Esophagus (tissue), 2 donors: Measurements from ENCODE around the gene JARID2. TPM values are rescaled to one million over a fixed set of nuclear protein-coding genes. Genes with fewer than 3 reads are reported as not detected.

Source experiments
- H3K27ac ChIP-seq, 2 donors: one replicate each; pipeline ENCODE4 v1.5.1; 2013; ENCODE audit warnings: low read depth in 2 of 2, mild to moderate bottlenecking in 2 of 2, inconsistent platforms in 1 of 2, low read length in 1 of 2, moderate library complexity in 1 of 2
- H3K27me3 ChIP-seq, 2 donors: one replicate each; pipeline ENCODE4 v1.6.1; 2013; ENCODE audit warnings: low read length in 2 of 2, control low read depth in 1 of 2, mild to moderate bottlenecking in 1 of 2; ENCODE audit not compliant: insufficient read depth in 2 of 2, control insufficient read depth in 1 of 2
- H3K36me3 ChIP-seq, 2 donors: one replicate each; pipeline ENCODE4 v1.6.1; 2013; ENCODE audit warnings: low read length in 1 of 2; ENCODE audit not compliant: control insufficient read depth in 2 of 2, insufficient read depth in 2 of 2
- H3K4me1 ChIP-seq, 2 donors: one replicate each; pipeline ENCODE4 v1.6.1; 2013; ENCODE audit warnings: low read length in 1 of 2; ENCODE audit not compliant: control insufficient read depth in 2 of 2, insufficient read depth in 2 of 2
- H3K4me3 ChIP-seq, 2 donors: one replicate each; pipeline ENCODE4 v1.5.1; 2013; ENCODE audit warnings: low read length in 2 of 2, mild to moderate bottlenecking in 2 of 2, low read depth in 1 of 2, moderate library complexity in 1 of 2
- H3K9me3 ChIP-seq, 2 donors: one replicate each; pipeline ENCODE4 v1.6.1; 2013; ENCODE audit warnings: mild to moderate bottlenecking in 2 of 2, low read depth in 1 of 2, low read length in 1 of 2, moderate library complexity in 1 of 2; ENCODE audit not compliant: control insufficient read depth in 2 of 2, insufficient read depth in 1 of 2
- WGBS, 2 donors: extraction: QIAGEN DNeasy Blood & Tissue Kit; methylation state at CpG; one replicate each; pipeline ENCODE4 v1.1.7; 2013; 5-methylcytosine and 5-hydroxymethylcytosine counted together
- polyA plus RNA-seq, 2 donors: library from polyadenylated mRNA; stranded (reverse); fragments of 200-250 nt; gene quantifications; one replicate each; pipeline ENCODE4 v1.2.3, GENCODE V29; 2013
- donor health status: healthy with polysubstance abuse.
- donor health status: Bipolar disorder and iron deficiency.

JARID2 gene
- polyA plus RNA-seq, 2 donors = 7.9 to 8.3 TPM

DNA sequence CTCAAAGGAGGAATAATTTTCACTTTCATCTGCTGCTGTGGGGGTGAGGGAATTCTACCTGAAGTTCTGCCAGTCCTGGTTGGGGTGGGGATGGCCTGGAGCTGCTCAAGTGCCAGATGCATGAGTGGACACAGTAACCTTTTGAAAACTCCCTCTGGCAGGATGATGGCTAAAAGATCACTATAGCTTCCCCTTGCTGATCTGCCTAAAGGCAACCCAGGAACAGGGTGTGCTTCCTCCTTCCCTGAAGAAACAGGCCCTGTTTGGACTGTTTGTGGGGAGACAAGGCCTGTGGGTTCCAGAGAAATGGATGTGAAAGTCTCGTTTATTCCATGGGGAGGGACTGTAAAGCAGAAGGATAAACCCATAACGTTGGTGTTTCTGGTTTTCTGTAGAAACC, 240.1 kb downstream of the JARID2 start:
- no peaks in the 10 kb centered on the region for H3K27me3 ChIP-seq

GRCh38 chr6:15487262-15487661, 241.4 kb downstream of the JARID2 start:
- no peaks in the 10 kb centered on the region for H3K9me3 ChIP-seq
- H3K27me3 ChIP-seq = no peaks in the 10 kb centered on the region
- no peak overlapping the region for H3K4me3 ChIP-seq
- WGBS, 2 donors = 93 to 97% methylated on average over 13 of the region's 13 CpGs
- H3K36me3 ChIP-seq = peaks cover 7 to 28% of the 10 kb centered on the region in 2 donors
- no peaks in the 10 kb centered on the region for H3K4me1 ChIP-seq
- H3K27ac ChIP-seq = no peak overlapping the region

More for the DNA sequence above, 240.1 kb downstream of the JARID2 start:
- no peak overlapping the region for H3K4me3 ChIP-seq
- H3K36me3 ChIP-seq = peaks cover 7 to 25% of the 10 kb centered on the region in 2 donors
- H3K9me3 ChIP-seq = no peaks in the 10 kb centered on the region
- H3K27ac ChIP-seq = no peak overlapping the region
- H3K4me1 ChIP-seq = no peaks in the 10 kb centered on the region
- 50 to 64% methylated on average over 2 of the region's 2 CpGs for WGBS, 2 donors

- H3K27ac ChIP-seq = no peak overlapping the region
- WGBS, 2 donors = 84 to 89% methylated on average over 14 of the region's 14 CpGs
- H3K27me3 ChIP-seq = no peaks in the 10 kb centered on the region
- H3K4me1 ChIP-seq = no peaks in the 10 kb centered on the region
- H3K9me3 ChIP-seq = no peaks in the 10 kb centered on the region
- H3K36me3 ChIP-seq = peaks cover 7 to 28% of the 10 kb centered on the region in 2 donors
- no peak overlapping the region for H3K4me3 ChIP-seq
Measured at GRCh38 chr6:15489261-15489962, 243.5 kb downstream of the JARID2 start.

DNA sequence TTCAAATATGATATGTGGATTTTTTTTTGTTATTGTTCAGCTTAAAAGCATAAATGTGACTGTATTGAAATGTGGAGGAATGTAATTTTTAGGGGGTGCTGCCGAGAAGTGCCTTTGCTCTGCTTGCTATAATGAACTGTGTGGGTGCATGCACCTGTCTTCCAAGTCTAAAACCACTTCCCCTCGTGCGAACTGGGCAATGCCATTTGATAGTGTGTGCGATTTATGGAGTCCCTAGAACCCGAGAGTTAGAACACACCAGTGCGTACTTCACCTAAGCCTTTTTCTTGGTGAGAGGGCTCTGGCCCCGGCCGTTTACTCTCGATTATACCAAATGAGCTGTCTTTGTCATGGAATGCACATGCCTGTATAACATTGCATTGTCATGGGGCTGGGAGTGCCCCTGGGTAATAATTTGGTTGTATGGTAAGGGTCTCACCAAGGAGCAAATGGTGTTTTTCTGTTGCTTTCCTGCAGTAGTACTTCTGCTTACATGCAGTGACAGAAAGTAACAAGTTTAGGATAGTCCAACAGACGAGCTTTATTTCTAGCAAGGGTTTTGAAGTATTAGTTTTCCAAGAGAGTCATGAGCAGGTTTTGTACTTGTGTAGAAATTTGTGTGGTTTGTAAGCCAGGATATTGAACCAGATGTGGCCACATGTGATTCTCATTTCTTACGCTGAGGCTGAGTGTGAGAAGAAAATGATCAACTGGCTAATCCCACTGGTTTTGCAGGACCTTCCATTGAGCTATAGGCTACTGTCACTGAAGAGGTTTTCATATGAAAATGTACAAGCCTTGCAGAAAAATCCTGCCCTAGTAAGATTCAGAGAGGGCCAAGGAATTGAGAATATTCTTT, 244.6 kb downstream of the JARID2 start:
- no peaks in the 10 kb centered on the region for H3K9me3 ChIP-seq
- peaks cover 7 to 28% of the 10 kb centered on the region in 2 donors for H3K36me3 ChIP-seq
- WGBS, 2 donors = 84 to 86% methylated on average over 11 of the region's 11 CpGs
- no peak overlapping the region for H3K27ac ChIP-seq
- H3K4me3 ChIP-seq = no peak overlapping the region
- peaks cover 0 to 2% of the 10 kb centered on the region in 2 donors for H3K4me1 ChIP-seq
- no peaks in the 10 kb centered on the region for H3K27me3 ChIP-seq

DNA sequence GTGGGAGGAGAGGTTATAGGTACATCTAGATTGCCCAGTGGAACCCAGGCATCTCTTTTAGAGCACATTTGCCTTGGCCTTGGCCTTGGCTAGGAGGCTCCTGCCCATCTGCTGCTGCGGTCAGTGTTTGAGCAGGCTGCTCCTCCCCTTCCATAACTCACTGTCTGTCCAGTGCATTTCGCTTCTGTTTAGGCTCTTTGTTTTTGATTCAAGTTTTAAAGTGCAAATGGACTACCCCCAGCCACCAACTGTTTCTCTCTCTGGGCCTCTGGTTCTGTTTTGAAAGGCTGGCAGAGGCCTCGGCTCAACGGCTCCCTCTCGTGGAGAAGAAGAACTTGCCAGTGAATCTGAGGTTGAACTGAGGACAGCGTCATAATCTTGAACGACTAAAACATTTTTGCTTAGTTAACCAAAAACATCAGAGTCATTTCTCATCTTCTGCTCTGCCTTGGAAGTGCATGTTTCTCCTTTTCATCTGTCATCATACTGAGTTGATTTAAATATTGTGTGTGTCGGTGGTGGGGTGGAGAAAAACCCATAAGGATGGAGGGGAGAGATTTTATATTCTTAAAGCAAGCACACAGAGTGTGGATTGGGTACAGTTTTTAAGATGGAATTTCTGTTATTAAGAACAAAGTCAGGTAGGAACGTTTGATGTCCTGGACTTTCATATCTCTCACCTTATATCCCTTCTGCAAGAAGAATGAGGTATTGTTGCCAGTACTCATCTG, 245.6 kb downstream of the JARID2 start:
- WGBS, 2 donors = 15 to 22% methylated on average over 9 of the region's 9 CpGs
- peaks cover 0 to 2% of the 10 kb centered on the region in 2 donors for H3K4me1 ChIP-seq
- H3K36me3 ChIP-seq = peaks cover 7 to 34% of the 10 kb centered on the region in 2 donors
- no peak overlapping the region for H3K4me3 ChIP-seq
- H3K9me3 ChIP-seq = no peaks in the 10 kb centered on the region
- no peak overlapping the region for H3K27ac ChIP-seq
- no peaks in the 10 kb centered on the region for H3K27me3 ChIP-seq

DNA sequence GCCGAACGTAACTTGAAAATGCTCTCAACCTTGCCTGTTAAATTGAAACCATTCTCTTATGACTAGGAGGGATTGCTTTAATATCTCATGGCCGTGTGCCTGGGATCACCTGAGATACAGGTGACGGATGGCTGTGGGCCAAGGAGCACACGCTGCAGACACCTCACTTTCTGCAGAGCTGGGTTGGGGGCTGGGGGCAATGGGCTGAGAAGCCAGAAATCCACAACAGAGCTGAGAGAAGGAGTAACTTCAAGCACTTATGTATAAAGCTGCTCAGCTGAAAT, 246.1 kb downstream of the JARID2 start:
- Histone ChIP-seq H3K4me3 (no peak overlapping the region), H3K36me3 (peaks cover 7 to 38% of the 10 kb centered on the region in 2 donors), H3K4me1 (peaks cover 0 to 2% of the 10 kb centered on the region in 2 donors), H3K27ac (no peak overlapping the region), H3K9me3 (no peaks in the 10 kb centered on the region), H3K27me3 (no peaks in the 10 kb centered on the region)
- 72 to 82% methylated on average over 5 of the region's 5 CpGs for WGBS, 2 donors

- Histone ChIP-seq H3K27me3 (no peaks in the 10 kb centered on the region), H3K4me1 (peaks cover 0 to 4% of the 10 kb centered on the region in 2 donors), H3K9me3 (no peaks in the 10 kb centered on the region), H3K4me3 (no peak overlapping the region), H3K27ac (no peak overlapping the region), H3K36me3 (peaks cover 3 to 26% of the 10 kb centered on the region in 2 donors)
- 88 to 89% methylated on average over 9 of the region's 9 CpGs for WGBS, 2 donors
Measured at GRCh38 chr6:15493437-15494168, 247.7 kb downstream of the JARID2 start.

- Histone ChIP-seq H3K36me3 (peaks cover 0 to 16% of the 10 kb centered on the region in 2 donors), H3K9me3 (no peaks in the 10 kb centered on the region), H3K27ac (peak overlapping the region in 1 of 2 donors; percentile 24), H3K27me3 (no peaks in the 10 kb centered on the region), H3K4me1 (peaks cover 0 to 5% of the 10 kb centered on the region in 2 donors), H3K4me3 (no peak overlapping the region)
- WGBS, 2 donors = 65 to 73% methylated on average over 10 of the region's 10 CpGs
Measured at GRCh38 chr6:15495375-15495901, 249.6 kb downstream of the JARID2 start.
